OCI-LY1 (cell line): ENCODE results near the gene SPPL3.

Experiments used
- H2AFZ ChIP-seq: fragments of 200-600 bp; sonication (generic), shearing (Covaris generic); 2 replicates; pipeline ENCODE4 v1.6.0; 2014; ENCODE audit warnings: antibody characterized with exemption, mild to moderate bottlenecking, low read length
- H3F3A ChIP-seq: fragments of 200-600 bp; sonication (generic), shearing (Covaris generic); 2 replicates; pipeline ENCODE4 v1.6.0; 2014; ENCODE audit warnings: mild to moderate bottlenecking, antibody characterized with exemption, low read length, moderate library complexity; ENCODE audit not compliant: insufficient read depth
- H3K27ac ChIP-seq: fragments of 200-600 bp; sonication (generic); 2 replicates; pipeline ENCODE4 v1.5.1; 2014; ENCODE audit warnings: low read length, mixed run types, mild to moderate bottlenecking, low read depth; ENCODE audit not compliant: poor library complexity, severe bottlenecking
- H3K27me3 ChIP-seq: fragments of 200-600 bp; sonication (generic); 2 replicates; pipeline ENCODE4 v1.6.0; 2014; ENCODE audit warnings: antibody characterized with exemption, mild to moderate bottlenecking, low read length, moderate library complexity; ENCODE audit not compliant: insufficient read depth
- H3K36me3 ChIP-seq: fragments of 200-600 bp; sonication (generic); 2 replicates; pipeline ENCODE4 v1.6.1; 2014; ENCODE audit warnings: mild to moderate bottlenecking, antibody characterized with exemption, low read length, moderate library complexity, mixed read lengths; ENCODE audit not compliant: insufficient read depth
- H3K4me1 ChIP-seq: fragments of 200-600 bp; sonication (generic); 2 replicates; pipeline ENCODE4 v1.5.1; 2014; ENCODE audit warnings: mild to moderate bottlenecking, low read length, moderate library complexity; ENCODE audit not compliant: insufficient read depth, severe bottlenecking
- H3K4me2 ChIP-seq: fragments of 200-600 bp; sonication (generic), shearing (Covaris generic); 2 replicates; pipeline ENCODE4 v1.6.1; 2014; ENCODE audit warnings: low read length
- H3K4me3 ChIP-seq: fragments of 200-600 bp; sonication (generic); 2 replicates; pipeline ENCODE4 v1.5.1; 2014; ENCODE audit warnings: low read length, low read depth, mild to moderate bottlenecking, mixed read lengths; ENCODE audit not compliant: poor library complexity, severe bottlenecking
- H3K79me2 ChIP-seq: fragments of 200-600 bp; shearing (Covaris generic); 2 replicates; pipeline ENCODE4 v1.6.1; 2016; ENCODE audit warnings: mixed run types, low read length, mixed read lengths; ENCODE audit not compliant: insufficient read depth
- H3K9ac ChIP-seq: fragments of 200-600 bp; sonication (generic), shearing (Covaris generic); 2 replicates; pipeline ENCODE4 v1.6.1; 2014; ENCODE audit warnings: mild to moderate bottlenecking, low read length, mixed read lengths
- H3K9me2 ChIP-seq: fragments of 200-600 bp; sonication (generic), shearing (Covaris generic); 2 replicates; pipeline ENCODE4 v1.6.1; 2014; ENCODE audit warnings: low read depth, mild to moderate bottlenecking, low read length, mixed read lengths
- H3K9me3 ChIP-seq: fragments of 200-600 bp; shearing (Covaris generic); 2 replicates; pipeline ENCODE4 v1.6.1; 2014; ENCODE audit warnings: low read length, mixed read lengths
- H4K20me1 ChIP-seq: fragments of 200-600 bp; sonication (generic), shearing (Covaris generic); 2 replicates; pipeline ENCODE4 v1.6.0; 2016; ENCODE audit warnings: mild to moderate bottlenecking, low read length; ENCODE audit not compliant: insufficient read depth
- CTCF ChIP-seq: fragments of 200-600 bp; sonication (generic), shearing (Covaris generic); IDR thresholded peaks from 2 replicates; pipeline ENCODE4 v1.5.1; 2017; ENCODE audit warnings: mild to moderate bottlenecking, antibody characterized with exemption, low read length, moderate library complexity, mixed read lengths
- EZH2 ChIP-seq: fragments of 200-600 bp; sonication (generic), shearing (Covaris generic); IDR thresholded peaks from 2 replicates; pipeline ENCODE4 v1.8.0; 2017; ENCODE audit warnings: borderline replicate concordance, mixed run types, mild to moderate bottlenecking, antibody characterized with exemption, low read length, moderate library complexity, mixed read lengths

The SPPL3 gene

GRCh38 chr12:120939523-120939922, 35.4 kb upstream of the SPPL3 start:
- Histone ChIP-seq H3K4me1 (peaks cover 9% of the 10 kb centered on the region), H3K79me2 (no peaks in the 10 kb centered on the region), H3K27me3 (peaks cover 9% of the 10 kb centered on the region; the same call in 1 of the 2 replicates), H2AFZ (no peak overlapping the region), H3K4me3 (no peak overlapping the region), H3K27ac (no peak overlapping the region), H3F3A (no peaks in the 10 kb centered on the region), H4K20me1 (no peaks in the 10 kb centered on the region), H3K4me2 (no peak overlapping the region), H3K9me2 (no peaks in the 10 kb centered on the region), H3K9ac (no peak overlapping the region), H3K9me3 (no peaks in the 10 kb centered on the region), H3K36me3 (no peaks in the 10 kb centered on the region)
- TF ChIP-seq EZH2: no peak
- TF ChIP-seq CTCF: no peak

GRCh38 chr12:120938496-120938895, 34.3 kb upstream of the SPPL3 start:
- no peaks in the 10 kb centered on the region for H3K9me2 ChIP-seq

GRCh38 chr12:120936197-120936596, 32.0 kb upstream of the SPPL3 start:
- H3K4me1 ChIP-seq: peaks cover 9% of the 10 kb centered on the region
- TF ChIP-seq CTCF (no peak), EZH2 (no peak)
- H4K20me1 ChIP-seq: no peaks in the 10 kb centered on the region
- H3K4me3 ChIP-seq: no peak overlapping the region
- H3K9ac ChIP-seq: no peak overlapping the region
- H3K27me3 ChIP-seq: peaks cover 5% of the 10 kb centered on the region; the same call in 1 of the 2 replicates
- no peak overlapping the region for H3K27ac ChIP-seq
- H3K79me2 ChIP-seq: no peaks in the 10 kb centered on the region
- no peaks in the 10 kb centered on the region for H3F3A ChIP-seq
- no peaks in the 10 kb centered on the region for H3K9me2 ChIP-seq
- H3K9me3 ChIP-seq: no peaks in the 10 kb centered on the region
- no peaks in the 10 kb centered on the region for H3K36me3 ChIP-seq
- H2AFZ ChIP-seq: no peak overlapping the region
- H3K4me2 ChIP-seq: no peak overlapping the region

More at GRCh38 chr12:120938496-120938895, 34.3 kb upstream of the SPPL3 start:
- no peaks in the 10 kb centered on the region for H3K9me3 ChIP-seq
- no peaks in the 10 kb centered on the region for H4K20me1 ChIP-seq
- H2AFZ ChIP-seq: no peak overlapping the region
- no peak overlapping the region for H3K9ac ChIP-seq
- no peaks in the 10 kb centered on the region for H3F3A ChIP-seq
- H3K4me1 ChIP-seq: peaks cover 9% of the 10 kb centered on the region
- H3K4me3 ChIP-seq: no peak overlapping the region
- H3K27me3 ChIP-seq: peaks cover 9% of the 10 kb centered on the region; the same call in 1 of the 2 replicates
- H3K36me3 ChIP-seq: no peaks in the 10 kb centered on the region
- TF ChIP-seq CTCF (no peak), EZH2 (no peak)
- H3K27ac ChIP-seq: no peak overlapping the region
- no peaks in the 10 kb centered on the region for H3K79me2 ChIP-seq
- H3K4me2 ChIP-seq: no peak overlapping the region
